ENCODE results near the gene HOXB13.

Gene HOXB13

GRCh38 chr17:48748718-48749566 lies 20.4 kb upstream of the HOXB13 start:
- DNase-seq = no peak

- DNase-seq = no peak
These were observed 19.2 kb upstream of the HOXB13 start for GRCh38 chr17:48747445-48748363.

GRCh38 chr17:48746916-48747444 lies 18.4 kb upstream of the HOXB13 start:
- no peak for DNase-seq

GRCh38 chr17:48745381-48746275 lies 17.1 kb upstream of the HOXB13 start:
- DNase-seq = no peak

- DNase-seq = no peak
These were observed 12.0 kb upstream of the HOXB13 start for GRCh38 chr17:48740537-48740936.

- DNase-seq = no peak
These were observed 10.4 kb upstream of the HOXB13 start for GRCh38 chr17:48738803-48739526.

- no peak for DNase-seq
These were observed 9.9 kb upstream of the HOXB13 start for GRCh38 chr17:48738424-48738802.

- DNase-seq = no peak
These were observed 8.9 kb upstream of the HOXB13 start for GRCh38 chr17:48737330-48738043.

- no peak for DNase-seq
These were observed 6.5 kb upstream of the HOXB13 start for GRCh38 chr17:48735062-48735351.

- no peak for DNase-seq
These were observed 5.9 kb upstream of the HOXB13 start for GRCh38 chr17:48734333-48735061.

- no peak for DNase-seq
These were observed 5.2 kb upstream of the HOXB13 start for GRCh38 chr17:48733632-48734328.

GRCh38 chr17:48732688-48733629 lies 4.4 kb upstream of the HOXB13 start:
- DNase-seq = no peak

GRCh38 chr17:48731355-48731754 lies 2.8 kb upstream of the HOXB13 start:
- DNase-seq = no peak

- no peak for DNase-seq
These were observed 1.6 kb upstream of the HOXB13 start for GRCh38 chr17:48730240-48730550.

GRCh38 chr17:48729335-48730239 lies 1.0 kb upstream of the HOXB13 start:
- no peak for DNase-seq

GRCh38 chr17:48727415-48728175 lies 955 bp downstream of the HOXB13 start:
- DNase-seq = no peak

GRCh38 chr17:48726916-48727286 lies 1.6 kb downstream of the HOXB13 start:
- DNase-seq = no peak
